Spleen (tissue), 7 donors: ENCODE measurements around the gene PFDN5.

Source experiments
- CTCF ChIP-seq, 11 experiments: fragments of 200-600 bp in 7 of 11; fragments of 450-650 bp in 4 of 11; sonication (generic) in 4 of 11; IDR thresholded peaks in 8 of 11; conservative IDR thresholded peaks in 3 of 11; 1 replicate in 7 of 11; 2 replicates in 4 of 11; pipeline versions ENCODE4 v1.4.0 to v1.8.0; 2016 to 2021; ENCODE audit warnings: antibody characterized with exemption in 11 of 11, inconsistent platforms in 4 of 11, mild to moderate bottlenecking in 1 of 11
- POLR2A ChIP-seq, 3 donors: fragments of 450-650 bp; IDR thresholded peaks; one replicate each; pipeline ENCODE4 v1.5.1; 2017; ENCODE audit warnings: antibody characterized with exemption in 3 of 3, mild to moderate bottlenecking in 1 of 3
- POLR2AphosphoS5 ChIP-seq, 3 donors: sonication (generic); formaldehyde crosslinking; IDR thresholded peaks; one replicate each; pipeline ENCODE4 v1.5.1; 2017; ENCODE audit warnings: antibody characterized with exemption in 3 of 3
- donor health status: DM: no; HTN: no; CAD: no; lungs with moderate emphysema.
- donor health status: DM: no; HTN: no; CAD: no.
- donor health status: DM: no; HTN: no; CAD: no.

DNA sequence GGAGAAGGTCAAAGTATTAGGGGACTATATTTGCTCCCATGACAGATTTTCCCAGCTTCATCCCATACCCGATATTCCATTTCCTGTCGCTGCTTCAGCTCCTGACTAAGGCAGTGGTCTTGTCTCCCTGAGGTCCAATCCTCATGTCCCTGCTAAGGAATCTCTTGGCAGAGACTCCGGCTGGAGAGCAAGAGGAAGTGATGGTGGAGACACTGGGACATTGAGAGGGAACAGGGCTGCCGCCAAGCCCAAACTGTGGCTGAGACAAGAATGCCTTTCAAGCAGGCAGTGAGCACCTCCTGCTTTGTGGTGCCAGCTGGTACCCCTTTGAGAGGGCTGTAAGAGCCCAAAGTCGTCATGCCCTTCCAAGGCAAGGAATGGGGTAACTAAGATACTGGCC is 35.3 kb downstream of the PFDN5 start:
- no peak for TF ChIP-seq CTCF (IDR thresholded peaks at IDR 0.05 in 8 of 11, conservative IDR thresholded peaks at IDR 0.05 in 3 of 11)
- TF ChIP-seq POLR2A (IDR thresholded peaks at IDR 0.05), result no peak
- TF ChIP-seq POLR2AphosphoS5 (IDR thresholded peaks at IDR 0.05), result no peak
